SU-DHL-6 (cell line): ENCODE measurements around the gene CHERP.

Experiments used
- CTCF ChIP-seq: fragments of 200-600 bp; sonication (generic); IDR thresholded peaks from one replicate; pipeline ENCODE4 v1.5.1; 2017; ENCODE audit warnings: antibody characterized with exemption, mild to moderate bottlenecking, low read length, moderate library complexity; ENCODE audit not compliant: insufficient read depth, poor library complexity, severe bottlenecking
- EZH2phosphoT487 ChIP-seq: fragments of 200-600 bp; sonication (generic), shearing (Covaris generic); conservative IDR thresholded peaks from 2 replicates; pipeline ENCODE4 v1.6.1; 2018; ENCODE audit warnings: mild to moderate bottlenecking, antibody characterized with exemption, low read length, moderate library complexity, mixed read lengths

GRCh38 chr19:16576690-16577530 lies 34.7 kb upstream of the CHERP start:
- no peak for TF ChIP-seq CTCF
- TF ChIP-seq EZH2phosphoT487, result no peak
